Endothelial cell (in vitro differentiated cells): ENCODE results near the gene PRKCG. TPM values are rescaled to one million over a fixed set of nuclear protein-coding genes. Genes with fewer than 3 reads are reported as not detected.

Experiments
- DNase-seq: peaks from one replicate; pipeline ENCODE4 v3.0.0; 2021; ENCODE audit warnings: low spot score
- H3K27ac Mint-ChIP-seq: one replicate; pipeline ENCODE4 v1.8.0; 2021; ENCODE audit warnings: mixed read lengths, inconsistent platforms; ENCODE audit not compliant: unreplicated experiment
- H3K27me3 Mint-ChIP-seq: one replicate; pipeline ENCODE4 v1.8.0; 2021; ENCODE audit warnings: mild to moderate bottlenecking, moderate library complexity, mixed read lengths, inconsistent platforms; ENCODE audit not compliant: unreplicated experiment
- H3K36me3 Mint-ChIP-seq: one replicate; pipeline ENCODE4 v1.8.0; 2021; ENCODE audit warnings: mild to moderate bottlenecking, low read depth, mixed read lengths, inconsistent platforms; ENCODE audit not compliant: unreplicated experiment
- H3K4me1 Mint-ChIP-seq: one replicate; pipeline ENCODE4 v1.8.0; 2021; ENCODE audit warnings: mild to moderate bottlenecking, mixed read lengths, inconsistent platforms; ENCODE audit not compliant: unreplicated experiment
- H3K4me3 Mint-ChIP-seq: one replicate; pipeline ENCODE4 v1.8.0; 2021; ENCODE audit warnings: mild to moderate bottlenecking, mixed read lengths, inconsistent platforms; ENCODE audit not compliant: unreplicated experiment
- H3K9me3 Mint-ChIP-seq: one replicate; pipeline ENCODE4 v1.8.0; 2021; ENCODE audit warnings: mixed read lengths, inconsistent platforms; ENCODE audit not compliant: unreplicated experiment
- CTCF ChIP-seq: fragments of 200-600 bp; sonication (generic); IDR thresholded peaks from one replicate; pipeline ENCODE4 v1.5.0; 2021; ENCODE audit warnings: antibody characterized with exemption; ENCODE audit not compliant: unreplicated experiment
- total RNA-seq: library from RNA; stranded (reverse); fragmentation: NEBNext Ultra II Directional; extraction: Animal tissue kit (Norgen Biotek cat#: 25700); gene quantifications from one replicate; pipeline ENCODE4 v1.2.1, GENCODE V29; 2021; ENCODE audit not compliant: unreplicated experiment

Gene PRKCG
- total RNA-seq, 1 donor from 2014 or later = 0.92 TPM

DNA sequence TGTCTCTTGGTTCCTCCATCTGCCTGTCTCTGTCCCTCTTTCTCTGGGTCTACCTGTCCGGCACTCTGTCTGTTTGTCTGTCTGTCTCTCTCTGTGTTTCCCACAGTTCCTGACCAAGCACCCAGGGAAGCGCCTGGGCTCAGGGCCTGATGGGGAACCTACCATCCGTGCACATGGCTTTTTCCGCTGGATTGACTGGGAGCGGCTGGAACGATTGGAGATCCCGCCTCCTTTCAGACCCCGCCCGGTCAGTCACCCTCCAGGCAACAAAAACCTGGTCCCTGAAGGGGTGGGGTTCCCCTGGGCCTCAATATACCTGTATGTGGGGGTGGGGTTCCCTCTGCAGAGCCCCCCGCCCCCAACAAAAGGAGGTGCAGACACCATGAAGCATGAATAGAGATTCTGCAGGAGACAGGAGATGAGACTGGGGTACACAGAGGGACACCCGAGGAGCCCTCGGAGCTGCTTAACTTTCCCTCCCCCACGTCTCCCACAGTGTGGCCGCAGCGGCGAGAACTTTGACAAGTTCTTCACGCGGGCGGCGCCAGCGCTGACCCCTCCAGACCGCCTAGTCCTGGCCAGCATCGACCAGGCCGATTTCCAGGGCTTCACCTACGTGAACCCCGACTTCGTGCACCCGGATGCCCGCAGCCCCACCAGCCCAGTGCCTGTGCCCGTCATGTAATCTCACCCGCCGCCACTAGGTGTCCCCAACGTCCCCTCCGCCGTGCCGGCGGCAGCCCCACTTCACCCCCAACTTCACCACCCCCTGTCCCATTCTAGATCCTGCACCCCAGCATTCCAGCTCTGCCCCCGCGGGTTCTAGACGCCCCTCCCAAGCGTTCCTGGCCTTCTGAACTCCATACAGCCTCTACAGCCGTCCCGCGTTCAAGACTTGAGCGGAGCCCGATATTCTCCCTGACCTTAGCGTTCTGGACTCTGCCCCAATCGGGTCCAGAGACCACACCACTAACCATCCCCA lies 24.5 kb downstream of the PRKCG start:
- no peak overlapping the region for H3K27ac Mint-ChIP-seq
- H3K4me1 Mint-ChIP-seq = peaks cover 27% of the 10 kb centered on the region
- peaks cover 8% of the 10 kb centered on the region for H3K36me3 Mint-ChIP-seq
- peak; percentile 93 for TF ChIP-seq CTCF
- peaks cover 40% of the 10 kb centered on the region for H3K27me3 Mint-ChIP-seq
- no peak overlapping the region for H3K4me3 Mint-ChIP-seq
- peaks cover 4% of the 10 kb centered on the region for H3K9me3 Mint-ChIP-seq
- peak; percentile 64 for DNase-seq

DNA sequence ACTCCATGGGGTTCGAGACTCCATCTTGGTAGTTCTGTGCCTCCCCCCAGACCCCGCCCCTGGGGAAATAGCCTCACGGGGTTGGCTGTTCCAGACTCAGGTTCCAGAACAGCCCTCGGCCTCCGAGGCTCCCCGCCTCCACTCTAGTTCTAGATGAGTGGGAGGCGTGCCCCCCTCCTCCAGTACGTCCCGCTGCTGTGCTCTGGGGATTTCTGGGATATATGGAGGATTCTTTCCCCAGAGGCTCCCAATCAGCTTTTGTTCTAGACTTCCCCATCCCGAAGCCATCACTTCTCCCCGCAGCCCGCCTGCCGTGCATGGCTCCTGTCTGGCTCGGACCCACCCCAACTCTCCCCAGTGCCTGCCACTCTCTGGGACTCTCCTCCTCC lies 25.2 kb downstream of the PRKCG start:
- Mint-ChIP-seq H3K27ac (no peak overlapping the region), H3K36me3 (peaks cover 8% of the 10 kb centered on the region), H3K27me3 (peaks cover 42% of the 10 kb centered on the region), H3K4me1 (peaks cover 27% of the 10 kb centered on the region), H3K9me3 (peaks cover 4% of the 10 kb centered on the region), H3K4me3 (peak overlapping the region; percentile 85)
- no peak for DNase-seq
- TF ChIP-seq CTCF = no peak

DNA sequence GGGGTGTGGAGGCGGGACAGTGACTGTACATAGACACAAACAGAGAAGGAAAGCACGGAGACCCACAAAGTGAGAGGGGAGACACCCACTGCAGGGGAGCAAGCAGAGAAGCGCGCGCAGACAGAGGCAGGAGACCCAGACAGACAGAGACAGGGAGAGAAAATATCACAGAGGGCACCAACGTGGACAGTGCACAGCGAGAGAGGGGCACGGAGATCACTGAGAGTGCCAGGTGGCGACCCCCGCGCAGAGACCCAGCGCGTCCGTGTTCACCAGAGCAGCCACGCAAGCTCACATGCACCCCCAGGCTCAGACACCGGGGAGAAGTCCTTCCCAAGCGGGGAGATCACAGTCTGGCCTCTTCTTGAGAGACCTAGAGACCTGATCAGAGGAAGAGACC lies 25.7 kb downstream of the PRKCG start:
- Mint-ChIP-seq H3K4me3 (peak overlapping the region; percentile 85), H3K9me3 (peaks cover 4% of the 10 kb centered on the region), H3K27ac (no peak overlapping the region), H3K4me1 (peaks cover 27% of the 10 kb centered on the region), H3K27me3 (peaks cover 42% of the 10 kb centered on the region), H3K36me3 (peaks cover 8% of the 10 kb centered on the region)
- no peak for TF ChIP-seq CTCF
- no peak for DNase-seq

DNA sequence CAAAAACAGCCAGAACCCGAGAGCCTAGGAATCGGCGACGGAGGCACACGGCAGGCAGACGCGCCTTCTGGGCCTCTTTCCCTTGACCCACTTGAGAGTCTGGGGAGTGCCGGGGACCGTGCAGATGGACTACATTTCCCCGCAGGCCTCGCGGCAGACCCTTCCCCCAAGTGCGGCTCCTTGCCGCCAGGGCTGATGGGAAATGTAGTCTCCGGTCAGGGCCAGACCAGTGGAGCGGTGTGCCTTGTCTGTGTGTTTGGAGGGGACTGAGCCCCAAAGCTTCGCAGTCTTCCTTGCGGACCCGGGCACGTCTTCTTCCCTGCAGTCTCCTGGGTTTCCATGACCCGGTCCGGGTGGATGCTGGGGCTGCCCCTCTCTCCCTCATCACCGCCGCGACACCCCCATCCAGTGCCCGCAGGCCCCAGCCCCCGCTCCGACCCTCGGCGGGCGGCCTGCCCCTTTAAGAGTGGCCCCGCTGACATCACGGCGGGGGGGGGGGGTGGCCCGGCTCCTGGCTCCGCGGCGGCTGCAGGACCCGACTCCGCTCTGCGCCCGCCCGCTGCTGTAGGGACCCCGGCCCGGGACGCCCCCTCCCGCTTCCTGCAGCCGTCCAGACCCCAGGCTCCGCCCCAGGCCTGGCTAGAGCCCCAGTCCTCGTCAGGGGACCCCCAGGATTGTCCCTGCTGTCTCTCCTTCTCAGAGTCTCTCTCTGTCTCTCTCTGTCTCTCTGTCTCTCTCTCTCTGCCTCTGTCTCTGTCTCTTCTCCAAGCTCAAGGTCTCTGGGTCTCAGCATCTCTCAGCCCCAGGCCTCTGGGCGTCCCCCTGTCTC lies 26.3 kb downstream of the PRKCG start:
- H3K4me3 Mint-ChIP-seq = peak overlapping the region; percentile 88
- peaks cover 8% of the 10 kb centered on the region for H3K36me3 Mint-ChIP-seq
- peaks cover 42% of the 10 kb centered on the region for H3K27me3 Mint-ChIP-seq
- no peak overlapping the region for H3K27ac Mint-ChIP-seq
- DNase-seq = peak; percentile 62
- TF ChIP-seq CTCF = no peak
- H3K9me3 Mint-ChIP-seq = peaks cover 4% of the 10 kb centered on the region
- peaks cover 27% of the 10 kb centered on the region for H3K4me1 Mint-ChIP-seq
